ENCODE results near the gene RPS15. TPM values are rescaled to one million over a fixed set of nuclear protein-coding genes. Genes with fewer than 3 reads are reported as not detected.
"Not testable (repeated sequence)": the region's sequence is repeated elsewhere in the genome, so short reads cannot be mapped to it uniquely, and the experiment has no call there.

Gene RPS15
- total RNA-seq, 1 experiment from 2014 or later = 1,189 TPM

DNA sequence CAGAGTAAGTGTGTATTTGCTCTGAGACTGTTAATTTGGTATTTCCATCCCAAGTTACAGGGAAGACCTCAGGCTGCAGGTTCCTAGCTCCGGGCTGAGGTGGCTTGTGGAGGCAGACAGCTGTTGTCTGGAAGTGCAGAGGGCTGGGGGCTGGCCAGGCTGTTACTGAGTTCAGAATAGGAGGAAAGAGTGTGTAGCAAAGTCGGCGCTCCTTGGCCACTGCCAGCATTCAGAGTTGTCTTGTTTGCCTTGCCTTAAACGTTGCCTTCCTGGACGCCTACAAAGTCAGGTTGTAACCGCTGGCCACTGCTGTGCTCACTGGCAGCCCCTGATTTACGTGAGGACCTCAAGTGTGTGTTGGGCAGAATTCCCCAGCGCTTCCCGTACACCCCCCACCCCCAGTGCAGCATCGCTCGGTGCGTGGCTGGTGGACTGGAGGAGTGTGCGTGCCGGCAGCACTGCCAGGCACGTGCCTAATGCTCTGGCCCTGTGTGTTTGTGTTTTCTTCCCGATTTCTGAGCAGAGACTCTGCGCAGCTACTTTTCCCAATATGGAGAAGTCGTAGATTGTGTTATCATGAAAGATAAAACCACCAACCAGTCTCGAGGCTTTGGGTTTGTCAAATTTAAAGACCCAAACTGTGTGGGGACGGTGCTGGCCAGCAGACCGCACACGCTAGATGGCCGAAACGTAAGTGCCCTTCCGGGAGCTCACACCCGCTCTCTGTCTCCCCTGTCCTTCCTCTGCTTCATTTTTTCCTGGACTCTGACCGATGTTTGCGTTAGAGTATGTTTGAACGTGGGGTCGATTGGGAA is 20.3 kb upstream of the RPS15 start:
- DNase-seq (ENCODE audit: extremely low read depth, low read depth) = no peak

DNA sequence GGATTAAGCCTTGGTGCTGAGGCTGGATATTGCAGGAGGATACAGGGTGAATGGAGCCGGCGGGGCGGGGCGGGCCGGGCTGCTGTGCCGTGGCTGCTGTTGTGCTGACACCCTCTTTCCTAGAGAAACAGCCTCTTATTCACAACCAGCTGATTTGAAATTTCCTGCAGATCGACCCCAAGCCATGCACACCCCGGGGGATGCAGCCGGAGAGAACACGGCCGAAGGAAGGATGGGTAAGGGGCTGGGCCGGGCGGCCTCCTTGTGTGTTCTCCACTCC is 19.8 kb upstream of the RPS15 start:
- DNase-seq (ENCODE audit: extremely low read depth, low read depth) = no peak

DNA sequence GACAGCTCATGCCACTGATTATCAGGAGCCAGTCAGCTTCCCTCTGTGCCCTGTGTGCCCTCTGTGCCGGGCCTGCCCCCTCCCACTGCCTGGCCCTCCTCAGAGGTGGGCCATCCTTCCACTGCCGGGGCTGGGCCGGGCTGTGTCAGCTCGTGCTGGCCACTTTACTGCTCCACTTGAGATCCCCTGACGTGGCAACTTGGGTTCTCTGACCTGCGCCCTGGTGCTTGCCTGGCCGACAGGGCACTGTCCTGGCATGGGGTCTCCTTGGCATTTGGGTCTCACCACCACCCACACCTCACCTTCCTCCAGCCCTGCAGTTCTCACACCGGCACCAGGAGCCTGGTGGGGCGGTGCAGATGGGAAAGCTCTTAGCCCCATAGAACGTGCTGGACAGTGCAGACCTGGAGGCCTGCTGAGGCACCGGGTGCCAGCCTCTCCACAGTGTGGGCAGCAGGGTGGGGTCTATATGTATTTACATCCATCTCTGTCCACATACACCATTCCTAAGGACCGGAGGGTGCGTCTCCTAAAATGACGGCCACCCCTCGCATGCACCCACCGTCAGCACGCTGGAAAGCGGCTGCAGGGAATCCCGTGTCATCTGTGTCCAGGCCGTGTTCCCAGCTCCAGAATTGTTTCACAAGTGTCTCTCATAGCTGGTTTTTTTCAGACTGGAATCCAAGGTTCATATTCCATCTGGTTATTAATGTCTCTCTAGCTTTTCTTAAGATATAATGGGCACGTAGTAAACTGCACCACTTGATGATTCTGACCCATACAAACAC is 19.1 kb upstream of the RPS15 start:
- DNase-seq (ENCODE audit: extremely low read depth, low read depth) = no peak

DNA sequence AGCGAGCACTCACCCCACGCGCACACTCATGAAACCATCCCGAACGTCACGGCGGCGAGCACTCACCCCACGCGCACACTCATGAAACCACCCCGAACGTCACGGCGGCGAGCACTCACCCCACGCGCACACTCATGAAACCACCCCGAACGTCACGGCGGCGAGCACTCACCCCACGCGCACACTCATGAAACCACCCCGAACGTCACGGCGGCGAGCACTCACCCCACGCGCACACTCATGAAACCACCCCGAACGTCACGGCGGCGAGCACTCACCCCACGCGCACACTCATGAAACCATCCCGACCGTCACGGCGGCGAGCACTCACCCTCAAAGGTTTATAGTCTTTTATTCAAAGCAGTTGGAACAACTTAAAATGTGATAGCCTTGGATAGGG is 18.1 kb upstream of the RPS15 start:
- DNase-seq (ENCODE audit: extremely low read depth, low read depth) = not testable (repeated sequence)

DNA sequence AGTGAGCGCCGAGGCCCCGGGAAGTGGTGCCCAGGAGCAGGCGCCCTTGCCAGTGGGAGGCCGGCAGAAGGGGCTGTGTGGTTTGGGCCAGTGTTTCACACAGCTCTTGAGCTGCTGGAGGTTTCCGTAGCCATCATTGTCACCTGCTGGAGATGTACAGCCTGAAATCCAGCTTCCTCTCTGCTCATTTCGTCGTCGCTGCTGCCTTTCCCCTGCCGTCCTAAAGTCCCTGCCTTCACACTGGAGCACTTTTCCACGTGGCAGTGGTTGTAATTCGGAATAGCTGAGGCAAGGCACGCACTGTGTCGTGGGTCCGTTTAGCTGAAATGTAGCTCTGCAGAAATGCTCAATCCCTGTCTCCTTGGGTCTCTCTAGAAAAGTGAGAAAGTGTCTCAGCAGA is 17.6 kb upstream of the RPS15 start:
- DNase-seq (ENCODE audit: extremely low read depth, low read depth) = no peak

DNA sequence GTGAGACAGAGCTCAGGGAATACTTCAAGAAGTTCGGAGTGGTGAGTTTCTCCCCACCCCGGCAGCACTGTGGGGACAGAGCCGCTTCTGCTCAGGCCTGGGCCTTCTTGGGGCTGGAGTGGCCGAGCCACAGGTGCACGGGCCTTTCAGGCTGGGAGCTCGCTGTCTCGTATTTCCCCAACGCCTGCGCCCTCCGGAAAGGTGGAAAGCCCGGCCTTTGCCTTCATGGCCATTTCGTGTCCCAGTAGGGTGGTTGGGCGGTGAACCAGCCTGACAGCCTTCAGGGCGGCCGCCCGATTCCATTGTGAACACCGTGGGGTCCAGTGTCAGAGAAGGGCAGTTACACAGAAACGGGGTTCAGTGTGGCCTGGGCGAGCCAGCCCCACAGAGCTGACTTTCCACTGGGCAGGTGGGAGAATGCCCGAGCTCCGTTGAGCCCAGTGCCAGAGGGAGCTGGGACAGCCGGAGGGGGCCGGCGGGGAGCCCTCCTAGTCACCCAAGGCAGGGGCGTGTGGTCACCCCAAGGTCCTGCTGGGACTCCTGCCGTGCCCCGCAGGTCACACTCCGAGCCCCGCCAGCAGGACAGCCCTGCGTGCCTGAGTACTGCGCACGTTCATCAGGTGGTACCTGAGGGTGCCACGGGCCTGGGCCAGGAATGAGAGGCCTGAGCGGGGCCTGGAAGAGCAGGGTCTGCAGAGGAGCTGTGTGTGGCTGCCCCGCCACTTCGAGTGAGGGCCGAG is 16.8 kb upstream of the RPS15 start:
- no peak for DNase-seq (ENCODE audit: extremely low read depth, low read depth)

DNA sequence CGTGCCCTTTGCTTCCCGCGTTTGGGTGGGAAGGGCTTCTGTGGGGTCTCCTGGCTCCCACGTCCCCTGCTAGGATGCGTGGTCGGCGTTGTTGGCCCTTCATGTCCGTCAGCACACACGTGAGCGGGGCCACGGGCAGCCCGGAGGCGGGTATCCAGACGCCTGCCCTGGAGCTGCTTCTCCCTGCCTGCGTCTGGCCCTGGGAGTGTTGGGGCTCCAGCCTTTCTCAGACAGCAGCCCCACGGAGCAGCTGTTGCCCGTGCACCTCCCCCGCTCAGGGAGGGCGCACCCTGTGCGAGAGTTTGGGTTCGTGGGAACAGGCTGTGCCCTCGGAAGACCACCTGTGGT is 16.3 kb upstream of the RPS15 start:
- DNase-seq (ENCODE audit: extremely low read depth, low read depth) = no peak

DNA sequence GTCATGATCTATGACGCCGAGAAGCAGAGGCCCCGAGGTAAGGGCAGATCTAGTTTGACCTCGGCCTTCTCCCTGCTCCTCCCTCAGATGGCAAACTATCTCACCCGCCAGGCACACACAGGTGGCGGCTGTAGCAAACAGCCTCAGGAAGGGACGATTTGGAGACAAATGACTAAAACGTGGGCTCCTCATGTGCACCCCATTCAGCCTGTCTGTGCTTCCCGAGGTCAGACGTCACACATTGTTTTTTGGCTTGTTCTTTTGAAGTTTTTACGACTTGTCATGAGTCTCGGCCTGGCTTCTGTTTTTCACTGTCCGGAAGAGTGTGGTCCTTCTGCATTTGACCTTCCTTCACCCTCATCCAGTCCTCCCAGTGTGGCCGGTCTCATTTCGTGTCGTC is 15.8 kb upstream of the RPS15 start:
- DNase-seq (ENCODE audit: extremely low read depth, low read depth) = no peak

DNA sequence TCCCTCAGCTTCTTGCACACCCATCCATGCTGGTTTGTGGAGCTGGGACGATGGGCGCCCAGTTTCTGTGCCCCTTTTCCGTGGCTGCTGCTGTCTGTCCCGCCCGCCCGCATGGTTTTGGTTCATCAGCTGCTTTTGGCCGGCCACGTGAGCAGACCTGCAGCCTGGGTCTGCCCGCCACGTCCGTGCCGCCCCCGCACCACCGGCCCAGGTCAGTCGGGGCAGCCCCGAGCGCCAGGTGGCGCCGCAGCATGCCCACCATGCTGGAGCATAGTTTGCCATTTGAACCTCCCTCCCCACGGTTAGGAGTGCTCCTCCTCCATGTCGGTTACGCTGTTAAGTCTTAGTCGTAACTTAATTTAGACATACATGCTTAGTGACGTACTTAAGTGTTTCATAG is 15.3 kb upstream of the RPS15 start:
- DNase-seq (ENCODE audit: extremely low read depth, low read depth) = no peak

DNA sequence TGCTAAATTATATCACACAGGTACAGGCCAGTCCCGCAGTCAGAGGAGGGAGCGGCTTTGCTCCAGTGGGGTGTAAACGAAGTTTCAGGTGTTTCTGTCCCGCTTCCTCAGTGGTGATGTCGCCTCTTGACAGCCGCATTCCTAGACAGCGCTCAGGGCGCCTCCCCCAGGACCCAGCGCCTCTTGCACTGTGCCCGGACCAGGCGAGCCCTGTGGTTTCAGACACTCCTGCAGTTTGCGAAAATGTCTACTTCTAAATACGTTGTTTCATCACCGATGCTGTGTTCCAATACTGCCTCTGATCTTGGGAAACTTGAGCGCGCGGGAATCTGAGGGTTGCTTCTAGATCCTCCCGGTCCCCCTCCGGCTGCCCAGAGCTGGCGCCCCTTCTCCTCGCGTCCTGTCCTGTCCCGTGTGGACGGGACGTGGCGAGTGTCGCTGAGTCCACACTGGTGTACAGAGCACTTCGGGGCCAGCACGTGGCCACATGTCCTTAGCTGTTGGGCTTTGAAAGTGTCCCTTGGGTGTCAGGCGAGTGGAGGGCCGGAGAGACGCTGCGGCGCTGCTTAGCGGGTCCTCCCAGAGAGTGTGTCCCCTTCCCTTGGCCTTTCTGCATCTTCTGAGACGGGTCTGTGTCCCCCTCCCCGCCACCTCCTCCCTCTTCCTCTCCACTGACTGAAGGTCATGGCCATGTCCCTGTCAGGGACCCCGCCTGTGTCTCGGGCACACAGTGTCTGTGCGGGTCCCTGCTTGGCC is 14.6 kb upstream of the RPS15 start:
- DNase-seq (ENCODE audit: extremely low read depth, low read depth) = no peak

DNA sequence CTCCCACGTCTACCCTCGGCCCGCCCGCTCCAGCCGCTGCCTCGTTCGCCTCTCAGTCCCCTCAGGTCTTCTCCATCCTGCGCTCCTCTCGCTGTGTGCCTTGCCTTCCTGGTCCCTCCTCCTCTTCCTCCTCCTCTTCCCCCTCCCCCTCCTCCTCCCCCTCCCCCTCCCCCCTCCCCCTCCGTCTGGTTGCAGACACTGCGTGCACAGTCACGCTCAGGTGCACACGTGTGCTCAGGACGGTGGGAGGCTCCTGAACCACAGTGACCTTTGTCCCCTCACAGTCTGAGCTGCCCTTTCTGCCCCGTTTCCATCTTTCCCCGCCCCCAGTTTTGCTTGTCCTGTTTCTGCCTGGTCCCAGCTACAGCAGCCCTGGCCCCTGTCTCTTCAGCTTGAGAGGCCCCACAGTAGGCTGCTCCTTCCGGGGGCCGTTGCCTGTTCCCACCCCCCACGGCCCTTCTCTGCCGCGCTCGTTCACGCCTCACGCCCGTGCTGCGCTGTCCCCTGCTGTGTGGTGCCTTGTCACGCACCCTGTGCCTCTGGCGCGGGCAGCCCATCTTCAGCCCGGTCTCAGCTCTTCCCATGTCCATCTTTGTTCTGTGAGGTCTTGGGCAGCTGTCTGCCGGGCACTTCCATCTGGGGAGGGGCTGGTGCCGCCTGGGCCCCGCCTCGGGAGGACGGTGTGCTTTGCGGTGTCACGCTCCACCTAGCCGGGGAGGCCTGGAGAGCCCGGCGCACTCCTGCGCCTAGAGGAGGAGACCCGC is 13.8 kb upstream of the RPS15 start:
- no peak for DNase-seq (ENCODE audit: extremely low read depth, low read depth)

DNA sequence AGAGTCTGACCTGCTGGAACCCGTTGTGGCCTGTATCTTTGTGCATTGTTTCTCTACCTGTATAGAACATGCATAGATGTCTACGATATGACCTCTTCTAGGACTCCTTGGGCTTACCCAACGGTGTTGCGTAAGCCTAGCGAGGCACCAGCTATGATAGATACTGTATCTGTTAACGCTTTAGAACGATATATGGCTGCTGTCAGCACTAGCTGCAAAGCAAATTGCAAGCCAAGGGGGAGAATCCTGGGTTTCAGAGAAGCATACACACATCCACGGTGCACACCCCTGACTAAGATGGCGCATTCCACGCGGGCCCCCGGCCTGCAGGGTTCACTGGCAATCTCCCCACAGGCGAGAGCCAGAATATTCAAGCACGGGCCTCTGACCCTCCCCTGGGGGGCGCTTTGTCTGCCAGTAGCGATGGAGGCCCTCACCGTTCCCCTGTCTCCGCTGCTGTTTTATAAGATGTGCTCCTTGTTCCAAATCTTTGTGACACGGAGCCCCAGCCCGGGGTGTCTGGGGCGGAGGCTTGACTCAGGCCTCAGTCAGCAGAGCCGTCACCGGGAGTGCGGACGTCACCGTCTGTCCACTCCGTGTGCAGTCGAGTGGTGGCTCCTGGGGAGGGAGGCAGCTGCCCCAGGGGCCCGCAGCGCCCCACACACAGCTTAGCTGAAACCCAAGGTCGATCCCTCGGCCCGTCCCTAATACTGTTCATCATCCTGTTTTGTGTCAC is 12.9 kb upstream of the RPS15 start:
- no peak for DNase-seq (ENCODE audit: extremely low read depth, low read depth)

DNA sequence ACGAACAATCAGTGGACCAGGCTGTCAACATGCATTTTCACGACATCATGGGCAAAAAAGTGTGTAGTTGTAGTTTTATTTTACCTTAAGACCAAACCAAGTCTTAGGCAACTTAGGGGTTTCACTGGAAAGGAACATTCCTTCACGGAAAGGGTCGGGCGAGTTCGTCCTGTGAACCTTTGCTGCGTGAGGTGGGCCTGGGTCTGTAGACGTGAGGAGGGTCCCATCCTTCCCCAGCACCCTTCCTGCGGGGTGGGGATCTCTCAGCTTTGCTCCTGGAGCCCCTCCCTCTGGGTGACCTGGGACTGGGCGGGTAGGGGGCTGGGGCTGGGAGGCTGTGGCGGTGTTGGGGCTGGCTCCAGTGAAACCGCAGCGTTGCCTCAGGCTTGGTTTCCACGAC is 12.3 kb upstream of the RPS15 start:
- no peak for DNase-seq (ENCODE audit: extremely low read depth, low read depth)

DNA sequence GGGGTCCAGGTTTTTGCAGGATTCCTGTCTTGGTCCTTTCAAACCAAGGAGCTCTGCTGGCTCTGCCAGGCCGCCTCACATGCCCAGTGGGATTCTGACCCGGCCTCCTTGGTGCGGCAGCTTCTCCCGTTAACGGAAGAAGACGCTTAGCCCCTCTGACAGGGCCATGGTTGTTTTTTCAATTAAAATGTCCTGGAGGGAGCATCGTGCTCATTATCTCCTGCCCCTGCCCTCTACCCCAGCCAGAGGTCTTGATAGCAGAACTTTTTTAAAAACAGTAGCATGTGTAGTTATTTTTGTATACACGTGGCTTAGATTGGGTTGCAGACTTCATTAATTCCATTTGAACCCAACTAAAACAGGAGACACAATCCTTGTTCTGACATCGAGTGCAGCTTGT is 11.5 kb upstream of the RPS15 start:
- DNase-seq (ENCODE audit: extremely low read depth, low read depth) = no peak

DNA sequence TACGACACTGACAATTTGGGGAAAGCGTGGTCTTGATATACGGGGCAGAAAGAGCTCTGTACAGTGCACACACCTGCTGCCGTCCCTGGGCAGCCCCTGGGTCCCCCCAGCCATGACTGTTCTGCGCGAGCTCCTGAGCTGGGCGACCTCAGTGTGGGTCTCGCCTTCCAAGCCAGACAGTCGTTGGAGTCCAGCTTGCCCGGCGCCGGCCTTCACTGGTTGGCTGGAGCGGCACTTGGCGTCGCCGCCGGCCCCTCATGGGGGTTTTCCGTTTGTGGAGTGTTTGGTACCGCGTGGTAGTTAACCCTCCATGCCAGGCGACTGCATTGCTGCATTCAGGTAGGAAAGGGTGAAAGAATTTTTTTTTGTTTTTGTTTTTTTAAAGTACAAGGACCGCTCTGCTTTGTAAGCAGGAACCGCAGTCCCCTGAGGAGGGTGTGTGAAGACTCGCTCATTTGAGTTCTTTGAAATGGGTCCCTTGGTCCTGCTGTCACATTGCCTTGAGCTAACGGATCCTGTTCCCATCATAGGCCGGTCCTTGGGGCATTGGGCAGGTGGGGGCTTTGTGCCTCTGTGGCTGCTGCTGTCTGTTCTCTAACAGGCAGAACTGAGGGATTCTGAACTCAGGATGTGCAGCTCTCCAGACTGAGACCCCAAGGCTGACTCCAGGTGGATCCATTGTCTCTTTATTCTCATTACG is 10.8 kb upstream of the RPS15 start:
- no peak for DNase-seq (ENCODE audit: extremely low read depth, low read depth)

DNA sequence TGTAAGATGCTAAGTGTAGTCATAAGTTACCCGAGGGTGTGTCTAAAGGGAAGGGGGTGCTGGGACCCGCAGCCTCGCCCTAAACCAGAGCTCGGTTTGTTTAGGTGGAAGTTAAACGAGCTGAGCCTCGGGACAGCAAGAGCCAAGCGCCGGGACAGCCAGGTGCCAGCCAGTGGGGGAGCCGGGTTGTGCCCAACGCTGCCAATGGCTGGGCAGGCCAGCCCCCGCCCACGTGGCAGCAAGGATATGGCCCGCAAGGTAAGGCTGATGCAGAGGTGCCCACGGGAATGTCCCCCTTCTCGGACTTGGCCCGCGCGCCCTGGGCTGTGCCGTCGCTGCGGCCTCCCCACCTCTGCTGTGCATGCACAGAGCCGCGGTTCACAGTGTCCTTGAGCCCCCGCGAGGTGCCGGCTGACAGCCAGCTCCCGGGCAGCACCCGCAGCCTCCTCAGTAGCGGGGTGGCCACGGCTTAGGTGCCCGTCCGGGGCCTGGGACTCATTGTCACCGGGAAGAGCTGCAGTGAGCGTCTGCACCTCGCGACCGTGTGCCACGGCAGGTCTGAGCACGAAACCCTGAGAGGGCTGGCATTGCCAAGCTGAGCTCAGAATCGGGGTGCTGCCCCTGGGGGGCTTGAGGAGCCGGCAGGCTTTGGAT is 9.3 kb upstream of the RPS15 start:
- DNase-seq (ENCODE audit: extremely low read depth, low read depth) = no peak

DNA sequence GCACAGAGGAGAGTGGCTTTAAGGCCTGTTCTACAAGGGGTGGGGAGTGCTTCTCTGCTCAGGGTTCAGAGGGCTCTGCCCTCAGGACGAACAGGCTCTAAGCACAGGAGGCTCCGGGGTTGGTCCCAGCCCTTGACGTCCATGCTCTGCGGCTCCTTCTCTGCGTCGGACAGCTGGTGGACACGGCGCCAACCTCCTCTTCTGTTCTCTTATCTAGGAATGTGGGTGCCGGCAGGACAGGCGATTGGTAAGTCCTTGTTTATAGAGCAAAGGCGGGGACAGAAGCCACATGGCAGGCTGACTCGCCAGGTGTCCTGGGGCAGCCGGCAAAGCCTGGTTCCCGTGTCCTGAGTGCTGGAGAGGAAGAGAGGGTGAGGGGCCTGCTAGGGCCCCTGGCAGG is 8.4 kb upstream of the RPS15 start:
- no peak for DNase-seq (ENCODE audit: extremely low read depth, low read depth)

DNA sequence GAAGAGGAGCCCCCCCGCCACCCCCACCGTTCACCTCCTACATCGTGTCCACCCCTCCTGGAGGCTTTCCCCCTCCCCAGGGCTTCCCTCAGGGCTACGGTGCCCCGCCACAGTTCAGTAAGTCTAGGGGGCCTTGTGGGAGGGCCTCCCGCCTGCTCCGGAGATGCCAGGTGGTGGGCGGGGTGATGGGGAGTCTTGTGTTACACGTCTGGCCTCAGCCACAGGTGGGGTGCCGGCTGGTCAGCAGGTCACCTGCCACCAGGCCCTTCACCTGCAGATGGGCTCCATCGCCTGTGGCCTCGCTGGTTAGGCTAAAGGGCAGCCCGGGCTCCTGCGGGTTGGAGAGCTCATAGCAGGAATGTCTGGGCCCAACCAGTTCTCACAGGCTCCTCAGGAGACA is 8.0 kb upstream of the RPS15 start:
- DNase-seq (ENCODE audit: extremely low read depth, low read depth) = no peak
